ENCODE data around the gene CRACR2A. TPM values are rescaled to one million over a fixed set of nuclear protein-coding genes. Genes with fewer than 3 reads are reported as not detected.

CRACR2A gene
- total and polyA plus RNA-seq, 9 of the 15 experiments (the other 6 are each of a cell fraction or from before 2014, with no cell fraction given): 2.1 to 15.1 (median 10.4) TPM

- TF ChIP-seq ZNF740 (CRISPR knock-in tag; IDR thresholded peaks at IDR 0.05) (no peak), ZNF740 (tag; IDR thresholded peaks at IDR 0.05) (no peak), GABPA (tag; conservative IDR thresholded peaks at IDR 0.05; ENCODE audit: low read depth) (no peak), L3MBTL2 (IDR thresholded peaks at IDR 0.05) (no peak), MTA2 (IDR thresholded peaks at IDR 0.05; ENCODE audit: low read depth) (no peak), CUX1 (CRISPR knock-in tag; IDR thresholded peaks at IDR 0.05) (no peak), BRD4 (IDR thresholded peaks at IDR 0.05) (no peak), ZNF175 (CRISPR knock-in tag; IDR thresholded peaks at IDR 0.05; ENCODE audit: low read depth) (no peak), ZNF347 (CRISPR knock-in tag; IDR thresholded peaks at IDR 0.05; ENCODE audit: low read depth) (no peak)
Observed at GRCh38 chr12:3713483-3713882, 39.4 kb downstream of the CRACR2A start (continued).

Data from K562 (cell line).